Stimulated activated CD4-positive, alpha-beta T cell treated with anti-CD3 and anti-CD28 coated beads, Interleukin-15, amount 100 ng/mL, for 24 hours (primary cell): Measurements from ENCODE around the gene FZD1.

ENCODE experiments used
- DNase-seq: peaks from one replicate; pipeline ENCODE4 v3.0.0-alpha.2; 2020

The FZD1 gene

GRCh38 chr7:91265693-91266066 lies 1.4 kb downstream of the FZD1 start:
- DNase-seq: no peak

- DNase-seq: peak; percentile 1
Measured at GRCh38 chr7:91266067-91266688, 1.9 kb downstream of the FZD1 start.

GRCh38 chr7:91266689-91267090 lies 2.5 kb downstream of the FZD1 start:
- DNase-seq: no peak

- DNase-seq: no peak
Measured at GRCh38 chr7:91267171-91267955, 3.1 kb downstream of the FZD1 start.

GRCh38 chr7:91270372-91270771 lies 6.1 kb downstream of the FZD1 start:
- no peak for DNase-seq

GRCh38 chr7:91276909-91277308 lies 12.7 kb downstream of the FZD1 start:
- no peak for DNase-seq

- DNase-seq: no peak
Measured at GRCh38 chr7:91280185-91280584, 16.0 kb downstream of the FZD1 start.

GRCh38 chr7:91280604-91281003 lies 16.4 kb downstream of the FZD1 start:
- DNase-seq: no peak

- no peak for DNase-seq
Measured at GRCh38 chr7:91285696-91286355, 21.6 kb downstream of the FZD1 start.

GRCh38 chr7:91286432-91286831 lies 22.2 kb downstream of the FZD1 start:
- no peak for DNase-seq

- no peak for DNase-seq
Measured at GRCh38 chr7:91287371-91288084, 23.3 kb downstream of the FZD1 start.

- DNase-seq: peak; percentile 48
Measured at GRCh38 chr7:91288208-91288824, 24.1 kb downstream of the FZD1 start.

GRCh38 chr7:91289633-91290254 lies 25.5 kb downstream of the FZD1 start:
- no peak for DNase-seq

- no peak for DNase-seq
Measured at GRCh38 chr7:91291302-91291701, 27.1 kb downstream of the FZD1 start.

- no peak for DNase-seq
Measured at GRCh38 chr7:91291902-91292301, 27.7 kb downstream of the FZD1 start.

- DNase-seq: no peak
Measured at GRCh38 chr7:91292506-91292905, 28.3 kb downstream of the FZD1 start.

- DNase-seq: no peak
Measured at GRCh38 chr7:91293136-91293535, 28.9 kb downstream of the FZD1 start.

- no peak for DNase-seq
Measured at GRCh38 chr7:91293840-91294239, 29.6 kb downstream of the FZD1 start.

GRCh38 chr7:91294639-91295220 lies 30.5 kb downstream of the FZD1 start:
- DNase-seq: no peak

- no peak for DNase-seq
Measured at GRCh38 chr7:91295576-91295975, 31.3 kb downstream of the FZD1 start.

GRCh38 chr7:91297939-91298338 lies 33.7 kb downstream of the FZD1 start:
- no peak for DNase-seq
